ENCODE results near the gene KRT82. TPM values are rescaled to one million over a fixed set of nuclear protein-coding genes. Genes with fewer than 3 reads are reported as not detected.

The KRT82 gene
- total and polyA plus RNA-seq, 4 donors, result not detected

DNA sequence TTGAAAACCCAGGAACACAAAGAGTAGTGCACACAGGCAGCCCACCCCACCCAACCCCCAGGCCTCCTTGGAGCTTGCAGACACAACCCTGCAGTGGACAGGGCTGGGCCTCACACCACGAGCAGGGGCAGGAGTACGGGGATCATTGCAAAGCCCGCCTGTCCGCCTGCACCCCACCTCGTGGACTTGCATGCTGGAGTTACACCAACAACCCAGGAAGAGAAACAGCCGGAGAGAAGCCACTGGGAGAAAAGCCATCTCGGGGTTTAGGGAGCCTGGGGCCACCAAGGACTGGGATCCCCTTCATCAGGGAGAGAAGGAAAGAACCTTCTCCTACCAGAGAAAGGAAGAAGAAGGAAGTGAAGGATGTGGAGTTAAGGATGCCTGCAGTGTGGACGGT, 28.9 kb downstream of the KRT82 start:
- no peaks in the 10 kb centered on the region for H3K9me3 ChIP-seq (ENCODE audit: control insufficient read depth in 4 of 4, insufficient read depth in 3 of 4, low read length in 3 of 4)
- H3K4me3 ChIP-seq, result no peak overlapping the region
- no peaks in the 10 kb centered on the region for H3K36me3 ChIP-seq (ENCODE audit: control insufficient read depth in 4 of 4, insufficient read depth in 4 of 4, low read length in 4 of 4)
- WGBS, 2 donors, result 87 to 89% methylated on average over 8 of the region's 8 CpGs
- TF ChIP-seq, protein P1, sequence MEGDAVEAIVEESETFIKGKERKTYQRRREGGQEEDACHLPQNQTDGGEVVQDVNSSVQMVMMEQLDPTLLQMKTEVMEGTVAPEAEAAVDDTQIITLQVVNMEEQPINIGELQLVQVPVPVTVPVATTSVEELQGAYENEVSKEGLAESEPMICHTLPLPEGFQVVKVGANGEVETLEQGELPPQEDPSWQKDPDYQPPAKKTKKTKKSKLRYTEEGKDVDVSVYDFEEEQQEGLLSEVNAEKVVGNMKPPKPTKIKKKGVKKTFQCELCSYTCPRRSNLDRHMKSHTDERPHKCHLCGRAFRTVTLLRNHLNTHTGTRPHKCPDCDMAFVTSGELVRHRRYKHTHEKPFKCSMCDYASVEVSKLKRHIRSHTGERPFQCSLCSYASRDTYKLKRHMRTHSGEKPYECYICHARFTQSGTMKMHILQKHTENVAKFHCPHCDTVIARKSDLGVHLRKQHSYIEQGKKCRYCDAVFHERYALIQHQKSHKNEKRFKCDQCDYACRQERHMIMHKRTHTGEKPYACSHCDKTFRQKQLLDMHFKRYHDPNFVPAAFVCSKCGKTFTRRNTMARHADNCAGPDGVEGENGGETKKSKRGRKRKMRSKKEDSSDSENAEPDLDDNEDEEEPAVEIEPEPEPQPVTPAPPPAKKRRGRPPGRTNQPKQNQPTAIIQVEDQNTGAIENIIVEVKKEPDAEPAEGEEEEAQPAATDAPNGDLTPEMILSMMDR (IDR thresholded peaks at IDR 0.05; ENCODE audit: control extremely low read depth, extremely low read depth), result no peak
- no peaks in the 10 kb centered on the region for H3K4me1 ChIP-seq (ENCODE audit: control insufficient read depth in 5 of 5, insufficient read depth in 5 of 5, low read length in 5 of 5)
- H3K27me3 ChIP-seq (ENCODE audit: control insufficient read depth in 3 of 3, insufficient read depth in 3 of 3, low read length in 2 of 3), result peaks cover 0 to 9% (median 0%) of the 10 kb centered on the region in 3 donors
- DNase-seq, result no peak
- H3K27ac ChIP-seq (ENCODE audit: low read depth in 1 of 2, low read length in 1 of 2), result no peak overlapping the region
- ATAC-seq (ENCODE audit: insufficient read depth, low FRiP score), result no peak
- no peak overlapping the region for H3K9ac ChIP-seq (ENCODE audit: insufficient read depth in 1 of 2, low read length in 2 of 2)

DNA sequence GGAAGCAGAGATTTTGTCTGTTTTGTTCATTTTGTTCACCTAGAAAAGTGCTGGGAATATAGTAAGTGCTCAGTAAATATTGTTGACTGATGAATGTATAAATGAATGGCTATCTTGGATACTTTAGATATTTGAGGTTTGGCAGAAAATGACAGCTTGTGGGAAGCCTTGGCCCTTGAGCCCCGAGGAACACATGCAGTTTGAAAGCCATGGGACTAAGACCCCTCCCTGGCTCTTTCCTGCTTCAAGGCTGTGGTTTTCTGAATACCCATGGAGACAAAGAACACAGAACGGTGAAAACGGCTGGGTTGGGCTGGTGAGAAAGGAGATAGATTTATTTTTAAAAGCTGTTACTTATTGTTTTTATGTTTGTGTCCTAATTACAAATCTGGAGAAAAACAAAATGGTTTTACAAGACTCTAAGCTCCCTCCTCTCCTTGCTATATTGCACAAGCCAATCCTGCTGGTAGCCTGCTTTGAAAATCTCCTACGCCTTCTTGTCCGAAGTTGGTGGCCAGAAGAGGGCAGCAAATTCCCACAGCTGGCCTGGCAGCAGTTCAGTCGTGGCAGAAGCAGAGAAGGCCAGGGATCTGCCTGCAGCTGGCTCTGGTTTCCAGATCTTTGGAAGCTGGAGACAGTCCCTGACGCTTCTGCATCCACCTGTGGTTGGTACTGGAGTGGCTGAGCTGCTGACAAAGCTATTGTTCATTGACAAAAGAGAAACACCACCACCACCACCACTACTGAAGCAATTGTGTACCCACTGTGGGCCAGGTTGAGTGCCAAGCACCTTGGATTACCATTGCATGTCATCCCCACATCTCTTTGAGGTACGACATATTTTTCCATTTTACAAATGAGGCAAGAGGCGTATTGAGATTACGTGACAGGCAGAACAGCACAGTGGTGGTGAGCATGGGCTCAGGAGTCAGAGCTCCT, 33.6 kb downstream of the KRT82 start:
- Histone ChIP-seq H3K4me3 (no peak overlapping the region), H3K27me3 (ENCODE audit: control insufficient read depth in 3 of 3, insufficient read depth in 3 of 3, low read length in 2 of 3) (peaks cover 0 to 2% (median 0%) of the 10 kb centered on the region in 3 donors), H3K9ac (ENCODE audit: insufficient read depth in 1 of 2, low read length in 2 of 2) (no peak overlapping the region), H3K9me3 (ENCODE audit: control insufficient read depth in 4 of 4, insufficient read depth in 3 of 4, low read length in 3 of 4) (no peaks in the 10 kb centered on the region), H3K4me1 (ENCODE audit: control insufficient read depth in 5 of 5, insufficient read depth in 5 of 5, low read length in 5 of 5) (peaks cover 0 to 14% (median 5%) of the 10 kb centered on the region in 5 donors), H3K27ac (ENCODE audit: low read depth in 1 of 2, low read length in 1 of 2) (no peak overlapping the region), H3K36me3 (ENCODE audit: control insufficient read depth in 4 of 4, insufficient read depth in 4 of 4, low read length in 4 of 4) (no peaks in the 10 kb centered on the region)
- TF ChIP-seq, protein P1 (IDR thresholded peaks at IDR 0.05; ENCODE audit: control extremely low read depth, extremely low read depth), result peak; percentile 81
- peak; percentile 92 to 95 (median 93) for DNase-seq
- ATAC-seq (ENCODE audit: insufficient read depth, low FRiP score), result peak; percentile 64
- 31 to 38% methylated on average over 10 of the region's 10 CpGs for WGBS, 2 donors

DNA sequence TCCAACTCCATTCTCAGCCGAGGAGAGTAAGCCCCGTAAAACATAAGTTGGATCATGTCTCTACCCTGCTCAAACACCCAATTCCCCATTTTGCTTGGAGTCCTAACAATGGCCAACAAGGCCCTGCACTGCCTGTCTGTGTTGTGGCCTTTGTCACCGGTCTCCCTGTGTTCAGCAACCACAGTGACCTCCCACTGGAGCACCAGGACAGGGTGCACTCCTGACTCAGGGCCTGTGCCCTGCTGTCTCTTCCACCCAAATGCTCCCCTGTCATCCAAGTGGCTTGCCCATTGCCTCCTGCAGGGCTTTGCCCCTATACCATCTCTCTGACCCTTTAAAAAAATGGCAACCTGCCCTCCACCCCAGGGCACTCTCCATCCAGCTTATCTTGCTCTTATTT, 34.4 kb downstream of the KRT82 start:
- peak overlapping the region in 1 of 2 donors; percentile 75 for H3K27ac ChIP-seq (ENCODE audit: low read depth in 1 of 2, low read length in 1 of 2)
- no peak for ATAC-seq (ENCODE audit: insufficient read depth, low FRiP score)

More for the DNA sequence above, 34.4 kb downstream of the KRT82 start:
- H3K4me3 ChIP-seq, result no peak overlapping the region
- no peaks in the 10 kb centered on the region for H3K9me3 ChIP-seq (ENCODE audit: control insufficient read depth in 4 of 4, insufficient read depth in 3 of 4, low read length in 3 of 4)
- H3K4me1 ChIP-seq (ENCODE audit: control insufficient read depth in 5 of 5, insufficient read depth in 5 of 5, low read length in 5 of 5), result peaks cover 0 to 14% (median 5%) of the 10 kb centered on the region in 5 donors
- TF ChIP-seq, protein P1 (IDR thresholded peaks at IDR 0.05; ENCODE audit: control extremely low read depth, extremely low read depth), result no peak
- H3K27me3 ChIP-seq (ENCODE audit: control insufficient read depth in 3 of 3, insufficient read depth in 3 of 3, low read length in 2 of 3), result peaks cover 0 to 3% (median 0%) of the 10 kb centered on the region in 3 donors
- WGBS, 2 donors, result 81 to 82% methylated on average over 3 of the region's 3 CpGs
- DNase-seq, result no peak
- H3K9ac ChIP-seq (ENCODE audit: insufficient read depth in 1 of 2, low read length in 2 of 2), result peak overlapping the region in 1 of 2 donors; percentile 14
- no peaks in the 10 kb centered on the region for H3K36me3 ChIP-seq (ENCODE audit: control insufficient read depth in 4 of 4, insufficient read depth in 4 of 4, low read length in 4 of 4)

Measured in lung (tissue), 12 donors.